Non-pigmented ciliary epithelial cell (primary cell): ENCODE data around the gene RNF225.
A peak's percentile ranks its signal among the peaks of the same experiment; 100 is the strongest.
"Not testable (repeated sequence)": the region's sequence is repeated elsewhere in the genome, so short reads cannot be mapped to it uniquely, and the experiment has no call there.

ENCODE experiments used
- DNase-seq: peaks from one replicate; pipeline ENCODE4 v3.0.0-alpha.2; 2010; ENCODE audit warnings: low read depth

Gene RNF225

GRCh38 chr19:58409010-58409790, 13.7 kb downstream of the RNF225 start:
- DNase-seq: no peak

GRCh38 chr19:58416604-58417003, 21.1 kb downstream of the RNF225 start:
- no peak for DNase-seq

- DNase-seq: no peak
These were observed 21.6 kb downstream of the RNF225 start for GRCh38 chr19:58417071-58417470.

GRCh38 chr19:58428617-58429016, 33.2 kb downstream of the RNF225 start:
- DNase-seq: no peak

- no peak for DNase-seq
These were observed 34.3 kb downstream of the RNF225 start for GRCh38 chr19:58429745-58430144.

GRCh38 chr19:58434217-58434616, 38.8 kb downstream of the RNF225 start:
- no peak for DNase-seq

- DNase-seq: peak; percentile 99
These were observed 44.4 kb downstream of the RNF225 start, which contains the start of gene ZNF132 for GRCh38 chr19:58439576-58440554. Gene ZNF132 (minus strand): TSS chr19:58440153. CDS start chr19:58439821, 332 bp downstream.

- DNase-seq: no peak
These were observed 45.1 kb downstream of the RNF225 start for GRCh38 chr19:58440556-58440955.

GRCh38 chr19:58442986-58443385, 47.5 kb downstream of the RNF225 start:
- not testable (repeated sequence) for DNase-seq
